PC-9 (cell line): ENCODE data around the gene ROBO2.

Experiments used
- CTCF ChIP-seq: fragments of 200-600 bp; sonication (generic); conservative IDR thresholded peaks from 2 replicates; pipeline ENCODE4 v1.6.1; 2017; ENCODE audit warnings: mixed run types, antibody characterized with exemption, mild to moderate bottlenecking, moderate library complexity
- EZH2 ChIP-seq: fragments of 200-600 bp; sonication (generic); IDR thresholded peaks from 2 replicates; pipeline ENCODE4 v1.8.0; 2017; ENCODE audit warnings: antibody characterized with exemption, low read depth

DNA sequence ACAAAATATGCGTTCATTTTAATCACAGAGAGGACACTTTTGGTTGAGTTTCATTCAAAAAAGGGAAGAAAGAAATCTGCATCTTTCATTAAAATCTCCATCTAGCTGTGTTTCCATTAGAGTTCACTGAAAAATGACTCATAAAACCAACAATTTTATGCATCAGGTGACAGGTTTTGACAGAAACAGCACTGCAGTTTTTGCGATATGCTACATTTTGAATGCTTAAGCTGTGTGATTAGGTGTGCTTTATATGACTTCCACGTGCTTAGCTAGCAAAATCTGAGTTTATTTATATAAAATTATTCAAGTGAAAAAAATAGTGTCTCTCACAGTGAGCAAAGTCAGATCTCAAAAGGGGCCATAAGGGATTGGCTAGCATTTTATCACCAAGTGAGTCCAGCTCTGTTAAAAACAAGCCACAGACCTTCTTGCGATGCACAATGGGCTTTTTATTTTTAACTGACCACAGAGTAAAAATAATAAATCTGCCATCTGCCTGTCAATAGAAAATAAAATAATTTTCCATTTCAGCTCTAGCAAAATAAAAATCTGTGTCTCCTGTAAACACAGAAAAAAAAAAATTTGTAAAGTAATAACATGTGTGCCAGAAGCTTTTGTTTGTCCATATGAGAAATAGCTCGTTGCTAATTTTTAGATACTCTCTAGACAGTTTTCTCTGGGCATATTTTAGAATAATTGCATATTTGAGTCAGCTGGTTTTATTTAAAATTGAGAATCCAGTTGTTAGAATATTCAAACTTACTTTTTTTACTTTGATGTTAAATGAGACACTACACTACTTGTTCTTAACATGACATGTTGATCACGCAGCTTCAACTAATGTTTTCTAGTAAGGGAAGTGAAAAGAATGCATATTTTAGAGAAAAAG lies 409.8 kb downstream of the ROBO2 start:
- TF ChIP-seq CTCF, result no peak
- no peak for TF ChIP-seq EZH2
